T47D (cell line): ENCODE results near the gene KCND3.

ENCODE experiments used
- DNase-seq, 2 experiments: peaks; one replicate each; pipeline versions ENCODE4 v3.0.0 to v3.0.0-alpha.2; 2011 to 2012; ENCODE audit warnings: low read depth in 1 of 2, low spot score in 1 of 2
- JUND ChIP-seq: IDR thresholded peaks from 2 replicates; pipeline ENCODE4 v1.6.1; 2012; ENCODE audit warnings: low read depth
- in situ Hi-C: cut with HindIII; loops from 2 replicates; pipeline ENCODE4 v1.10.0; 2016; ENCODE audit warnings: low sequenced_read_pairs, low pct_unique_long_range_greater_than_20kb

Gene KCND3

DNA sequence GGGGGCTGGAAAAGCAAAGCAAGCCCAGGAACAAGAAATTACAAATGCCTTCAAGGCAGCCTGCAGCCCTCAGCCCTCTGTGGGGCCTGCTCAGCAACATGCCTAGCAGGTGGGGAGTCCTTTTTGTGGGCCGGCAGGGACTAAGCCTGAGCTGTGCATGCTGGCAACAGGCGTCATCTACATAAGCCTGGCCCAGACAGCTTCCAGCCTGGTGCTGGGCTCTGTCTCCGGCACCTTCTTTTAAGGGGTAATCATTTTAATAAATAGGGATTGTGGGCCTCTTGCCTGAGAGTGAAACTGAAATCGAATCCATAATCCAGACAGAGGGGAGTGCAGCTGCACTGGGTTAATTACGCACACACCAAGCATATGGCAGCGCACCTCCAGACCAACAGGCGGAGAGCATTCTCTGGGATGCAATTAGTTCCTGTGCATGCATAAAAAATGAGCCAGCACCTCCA lies 137.2 kb downstream of the KCND3 start:
- in situ Hi-C loops = no loop called here
- no peak for DNase-seq
- no peak for TF ChIP-seq JUND

DNA sequence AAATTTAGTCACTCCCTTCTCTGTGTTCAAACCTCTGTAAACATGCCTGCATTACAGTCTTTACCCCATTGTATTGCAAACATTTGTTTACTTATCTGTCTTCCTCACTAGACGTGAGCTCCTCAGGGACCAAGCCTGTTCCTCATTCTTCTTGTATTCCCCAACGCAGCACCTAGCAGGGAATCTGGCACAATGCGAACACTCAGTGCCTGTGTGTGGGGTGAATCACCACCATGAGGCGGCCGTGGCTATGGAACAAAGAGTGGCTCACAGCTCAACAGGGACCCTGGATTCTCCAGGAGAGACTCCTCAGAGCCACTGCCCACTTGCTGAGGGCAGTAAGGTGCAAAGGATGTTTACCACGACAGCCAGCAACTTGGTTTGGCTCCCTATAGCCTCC lies 137.9 kb downstream of the KCND3 start:
- TF ChIP-seq JUND = no peak
- in situ Hi-C loops = no loop called here
- no peak for DNase-seq

DNA sequence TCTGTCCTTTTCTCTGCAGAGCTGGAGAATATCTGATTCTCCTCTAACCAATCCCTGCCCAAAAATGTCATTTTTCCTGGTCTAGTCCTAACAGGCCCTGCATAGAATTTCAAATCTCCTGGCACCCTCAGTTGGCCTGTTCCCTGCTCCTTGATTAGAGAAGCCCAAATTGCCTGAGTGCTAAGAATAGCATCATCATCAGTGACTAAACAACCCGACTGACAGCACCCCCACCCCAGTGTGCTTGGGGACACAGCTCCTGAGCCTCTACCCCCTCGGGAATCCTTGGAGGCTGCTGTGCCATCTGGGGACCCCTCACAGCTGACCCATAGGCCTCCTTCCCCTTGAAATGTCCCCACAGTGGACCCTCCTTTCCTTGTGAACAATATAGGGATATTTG lies 139.4 kb downstream of the KCND3 start:
- no peak for TF ChIP-seq JUND
- DNase-seq = no peak
- in situ Hi-C loops = no loop called here

DNA sequence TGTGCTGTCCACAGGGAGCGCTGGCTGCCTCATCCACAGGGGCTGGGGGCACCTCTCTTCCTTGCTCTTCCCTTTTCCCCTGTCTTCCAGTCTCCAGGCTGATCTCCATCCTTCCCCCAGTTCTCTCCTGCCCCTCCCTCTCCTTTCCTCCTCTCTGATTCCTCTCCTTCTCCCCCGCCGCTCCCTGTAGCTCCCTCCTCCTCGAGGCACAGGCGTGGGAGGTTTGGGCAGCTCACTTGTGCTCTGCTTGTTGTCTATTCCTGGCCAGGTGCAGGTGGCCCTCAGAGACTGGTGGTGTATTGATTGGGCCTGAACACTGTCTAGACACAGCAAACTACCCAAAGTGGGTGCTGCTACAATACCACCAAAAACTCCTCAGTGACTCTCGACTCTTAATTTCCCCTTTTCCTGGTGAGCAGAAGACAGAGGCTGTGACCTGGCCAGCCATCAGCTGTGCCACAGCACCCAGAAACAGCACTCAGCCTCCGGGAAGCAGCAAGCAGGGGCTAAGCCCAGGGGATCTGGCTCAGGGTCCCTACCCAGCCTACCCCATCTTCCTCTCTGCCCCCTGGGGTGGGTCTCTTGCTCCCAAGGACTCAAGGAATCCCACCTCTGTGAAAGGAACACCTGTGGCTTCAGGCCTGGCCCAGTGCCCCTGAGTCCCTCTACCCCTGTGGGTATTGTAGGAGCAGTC lies 140.5 kb downstream of the KCND3 start:
- in situ Hi-C loops = no loop called here
- DNase-seq = no peak
- TF ChIP-seq JUND = no peak

DNA sequence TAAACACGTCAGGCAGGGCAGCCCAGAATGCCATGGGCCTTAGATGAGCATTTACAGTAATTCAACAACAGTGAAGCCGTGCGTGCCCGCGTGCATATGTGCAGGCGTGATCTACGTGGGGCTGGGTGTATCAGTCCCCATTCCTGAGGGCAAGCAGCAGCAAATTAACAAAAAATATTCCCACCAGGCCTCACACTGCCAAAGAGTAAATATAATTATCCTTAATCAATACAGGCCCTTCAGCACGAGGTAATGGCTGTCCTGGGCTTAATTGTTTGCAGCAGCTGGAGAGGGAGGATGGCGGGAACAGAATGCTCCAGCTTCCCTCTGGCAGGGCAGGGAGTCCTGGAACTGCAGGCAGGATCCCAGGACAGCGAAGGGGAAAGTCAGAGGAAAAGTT lies 142.0 kb downstream of the KCND3 start:
- TF ChIP-seq JUND = no peak
- in situ Hi-C loops = no loop called here

DNA sequence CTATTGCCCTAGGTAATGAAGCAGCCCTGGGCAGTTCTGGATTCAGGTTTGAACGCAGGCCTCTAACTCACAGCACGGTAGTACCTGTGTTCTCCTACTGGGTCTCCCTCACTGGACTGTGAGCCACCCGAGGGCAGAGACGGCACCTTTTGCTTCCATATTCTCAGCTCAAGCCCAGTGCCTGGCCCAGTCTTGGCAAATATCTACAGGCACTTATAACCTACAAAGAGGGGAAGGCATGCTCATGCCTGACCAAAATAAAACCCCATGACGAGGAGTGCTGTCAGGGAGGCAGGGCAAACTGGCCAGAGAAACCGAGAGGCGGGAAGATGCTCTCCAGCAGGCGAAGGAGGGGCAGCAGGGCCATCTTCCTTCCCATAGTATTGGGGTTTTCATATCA lies 142.6 kb downstream of the KCND3 start:
- TF ChIP-seq JUND = no peak
- no peak for DNase-seq
- in situ Hi-C loops = no loop called here

More for the DNA sequence above, 142.0 kb downstream of the KCND3 start:
- no peak for DNase-seq

DNA sequence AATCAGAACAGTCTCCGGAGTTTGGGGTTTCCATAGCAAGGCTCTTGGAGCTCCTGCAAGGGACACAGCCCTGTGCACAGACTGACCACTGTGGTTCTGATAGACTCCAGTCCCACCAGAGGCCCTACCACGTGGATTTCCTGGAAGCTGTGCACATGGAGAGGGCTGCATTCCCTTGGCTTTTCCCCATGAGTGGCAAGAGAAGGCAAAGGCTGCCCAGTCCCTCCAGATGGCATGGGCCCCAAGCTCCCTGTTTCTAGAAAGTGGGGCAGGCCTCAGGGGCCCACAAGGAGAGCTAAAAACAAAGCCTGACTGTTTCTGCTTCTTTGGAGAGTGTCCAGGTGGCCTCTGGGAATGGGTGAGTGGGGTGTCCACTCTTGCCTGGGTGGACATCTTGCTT lies 146.3 kb downstream of the KCND3 start:
- no peak for DNase-seq
- no peak for TF ChIP-seq JUND
- in situ Hi-C loops = no loop called here

DNA sequence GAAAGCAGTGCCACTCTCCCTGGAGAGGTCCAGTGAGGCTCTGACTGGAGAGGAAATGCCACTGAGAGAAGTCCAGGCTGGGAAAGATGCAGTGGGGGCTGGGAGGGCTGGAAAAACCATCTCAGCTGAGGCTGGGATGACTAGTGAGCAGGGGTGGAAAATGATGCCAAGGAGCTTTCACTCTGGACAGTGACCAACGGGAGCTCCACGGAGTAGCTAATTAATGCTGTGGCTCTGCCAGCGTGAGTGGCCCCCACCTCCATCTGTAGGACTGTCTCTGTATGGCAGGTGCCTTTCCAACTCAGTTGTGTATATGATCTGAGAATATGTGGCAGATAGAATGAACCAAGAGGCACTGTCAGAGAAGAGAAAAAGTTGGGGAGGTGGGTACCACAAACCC lies 147.1 kb downstream of the KCND3 start:
- in situ Hi-C loops = no loop called here
- TF ChIP-seq JUND = no peak
- no peak for DNase-seq

DNA sequence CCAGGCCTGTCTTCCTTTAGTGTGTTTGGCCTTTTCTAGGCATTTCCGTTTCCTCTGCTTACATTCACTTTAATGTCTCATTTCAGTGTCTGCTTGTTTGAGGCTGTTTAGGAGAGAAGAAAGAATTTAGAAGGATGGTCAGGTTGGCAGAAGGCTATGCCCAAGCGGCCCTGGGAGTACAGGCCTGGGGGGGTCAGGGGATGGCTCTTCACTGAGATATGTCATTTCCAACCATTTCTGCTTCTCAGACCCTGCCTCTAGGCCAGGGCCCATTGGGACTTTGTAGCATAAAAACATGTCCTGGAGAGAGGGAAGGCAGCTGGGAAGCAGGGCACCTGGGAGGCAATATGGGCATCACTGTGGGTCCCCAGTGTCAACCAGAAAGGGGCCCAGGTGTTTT lies 147.7 kb downstream of the KCND3 start:
- TF ChIP-seq JUND = no peak
- in situ Hi-C loops = no loop called here
- no peak for DNase-seq

DNA sequence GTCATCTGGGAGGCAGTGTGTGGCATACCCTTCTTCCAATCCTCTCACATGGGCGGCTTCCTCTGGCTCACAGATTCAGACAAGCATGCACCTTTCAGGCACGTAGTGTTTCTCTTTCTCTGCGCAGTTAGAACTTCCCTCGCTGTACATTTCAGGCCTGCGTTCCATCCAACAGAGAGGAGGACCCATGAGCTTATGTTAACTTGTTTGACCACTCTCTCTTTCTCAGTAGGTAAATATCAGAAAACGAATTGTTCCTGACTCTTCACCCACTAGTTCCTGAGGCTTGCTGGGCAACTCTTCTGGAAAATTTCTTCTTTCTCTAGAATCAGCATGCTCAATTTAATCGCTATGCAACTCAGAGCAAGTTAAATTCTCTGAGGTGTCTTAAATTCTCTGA lies 148.3 kb downstream of the KCND3 start:
- TF ChIP-seq JUND = no peak
- no peak for DNase-seq
- in situ Hi-C loops = no loop called here

DNA sequence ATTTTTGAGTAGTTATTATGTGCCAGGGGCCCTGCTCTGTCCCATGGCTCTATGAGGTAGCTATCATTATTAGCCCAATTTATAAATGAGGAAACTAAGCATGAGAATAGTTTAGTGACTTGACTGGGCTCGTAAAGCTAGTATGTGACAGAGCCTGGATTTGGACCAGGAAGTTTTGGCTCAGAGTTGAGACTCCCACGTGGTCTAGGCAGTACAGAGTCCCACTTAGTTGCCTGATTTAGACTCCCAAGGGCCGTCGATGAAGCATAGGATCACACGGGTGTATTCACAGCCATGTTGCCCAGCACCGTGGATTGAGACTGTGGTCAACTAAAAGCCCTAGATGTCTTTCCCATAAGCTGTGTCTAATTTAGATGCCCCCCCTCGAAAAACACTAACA lies 152.1 kb downstream of the KCND3 start:
- TF ChIP-seq JUND = no peak
- DNase-seq = no peak
- in situ Hi-C loops = no loop called here

DNA sequence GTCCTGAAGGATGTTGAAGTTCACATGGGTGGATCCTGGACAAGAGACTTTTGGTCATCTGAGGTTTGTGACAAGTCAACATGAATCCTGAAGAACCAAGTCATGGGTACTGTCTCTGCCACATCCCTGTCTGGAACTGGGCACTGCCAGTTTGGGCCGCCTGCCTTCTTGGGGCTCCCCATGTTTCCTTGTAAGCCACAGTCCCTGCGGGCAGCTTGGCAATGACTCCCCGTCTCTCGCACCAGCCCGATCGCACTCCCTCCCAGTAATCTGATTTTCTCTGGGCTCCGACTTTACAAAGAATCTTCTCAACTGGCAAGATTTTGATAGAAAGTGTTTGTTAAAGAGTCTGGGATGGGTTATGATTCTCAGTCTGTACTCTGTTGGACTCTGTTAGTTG lies 153.4 kb downstream of the KCND3 start:
- no peak for TF ChIP-seq JUND
- no peak for DNase-seq
- in situ Hi-C loops = no loop called here

DNA sequence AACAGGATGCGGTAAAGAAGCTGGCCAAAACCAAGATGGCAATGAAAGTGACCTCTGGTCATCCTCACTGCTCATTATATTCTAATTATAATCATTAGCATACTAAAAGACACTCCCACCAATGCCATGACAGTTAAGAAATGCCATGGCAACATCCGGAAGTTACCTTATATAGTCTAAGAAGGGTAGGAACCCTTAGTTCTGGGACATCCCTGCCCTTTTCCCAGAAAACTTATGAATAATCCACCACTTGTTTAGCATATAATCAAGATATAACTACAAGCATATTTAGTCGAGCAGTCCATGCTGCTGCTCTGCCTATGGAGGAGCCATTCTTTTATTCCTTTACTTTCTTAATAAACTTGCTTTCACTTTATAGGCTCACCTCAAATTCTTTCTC lies 154.0 kb downstream of the KCND3 start:
- no peak for TF ChIP-seq JUND
- DNase-seq = no peak
- in situ Hi-C loops = no loop called here

DNA sequence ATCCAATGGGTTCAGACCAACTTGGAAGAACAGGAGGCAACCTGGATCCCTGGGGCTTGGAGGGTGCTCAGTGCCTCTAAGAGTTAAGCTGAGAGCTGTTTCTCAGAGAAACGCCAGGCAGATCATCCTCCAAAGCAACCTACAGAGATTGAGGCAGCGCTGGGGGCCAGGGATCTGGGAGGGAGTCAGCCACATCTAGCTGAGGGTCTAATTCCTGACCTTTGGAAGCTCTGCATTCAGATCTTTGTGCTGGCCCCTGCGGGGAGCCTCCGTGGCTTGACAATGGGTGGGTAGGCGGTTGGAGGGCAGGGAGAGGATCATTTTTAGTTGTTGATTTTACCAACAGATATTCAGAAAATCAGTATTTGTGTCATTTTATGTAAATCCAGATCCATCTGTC lies 154.5 kb downstream of the KCND3 start:
- in situ Hi-C loops = no loop called here
- no peak for DNase-seq
- TF ChIP-seq JUND = no peak
